GM21737 (cell line): ENCODE measurements around the gene IGSF21.

Source experiments
- ATAC-seq: cut with Tn5 transposase; IDR thresholded peaks from one replicate; pipeline ENCODE4 v1.9.1; 2021; ENCODE audit warnings: mild to moderate bottlenecking, moderate library complexity; ENCODE audit not compliant: unreplicated experiment

The IGSF21 gene

GRCh38 chr1:18256282-18257235 lies 149.0 kb downstream of the IGSF21 start:
- no peak for ATAC-seq

GRCh38 chr1:18257778-18258177 lies 150.2 kb downstream of the IGSF21 start:
- no peak for ATAC-seq

GRCh38 chr1:18261891-18262290 lies 154.3 kb downstream of the IGSF21 start:
- ATAC-seq, result no peak

- ATAC-seq, result no peak
Observed at GRCh38 chr1:18262726-18263125, 155.1 kb downstream of the IGSF21 start.

- ATAC-seq, result no peak
Observed at GRCh38 chr1:18263547-18264120, 156.0 kb downstream of the IGSF21 start.

GRCh38 chr1:18264450-18265039 lies 156.9 kb downstream of the IGSF21 start:
- no peak for ATAC-seq

GRCh38 chr1:18265641-18266040 lies 158.0 kb downstream of the IGSF21 start:
- no peak for ATAC-seq

- no peak for ATAC-seq
Observed at GRCh38 chr1:18266391-18266790, 158.8 kb downstream of the IGSF21 start.

GRCh38 chr1:18271336-18271735 lies 163.7 kb downstream of the IGSF21 start:
- ATAC-seq, result no peak

- no peak for ATAC-seq
Observed at GRCh38 chr1:18278946-18279345, 171.3 kb downstream of the IGSF21 start.

- ATAC-seq, result no peak
Observed at GRCh38 chr1:18279351-18280074, 171.9 kb downstream of the IGSF21 start.

- ATAC-seq, result no peak
Observed at GRCh38 chr1:18280956-18281355, 173.4 kb downstream of the IGSF21 start.

GRCh38 chr1:18282851-18283600 lies 175.4 kb downstream of the IGSF21 start:
- no peak for ATAC-seq

- ATAC-seq, result no peak
Observed at GRCh38 chr1:18283601-18284385, 176.2 kb downstream of the IGSF21 start.

- ATAC-seq, result no peak
Observed at GRCh38 chr1:18284805-18285537, 177.4 kb downstream of the IGSF21 start.

GRCh38 chr1:18285538-18285924 lies 177.9 kb downstream of the IGSF21 start:
- no peak for ATAC-seq

GRCh38 chr1:18288722-18289121 lies 181.1 kb downstream of the IGSF21 start:
- ATAC-seq, result no peak

GRCh38 chr1:18289597-18289996 lies 182.0 kb downstream of the IGSF21 start:
- no peak for ATAC-seq
